ENCODE results near the gene INSYN2B. TPM values are rescaled to one million over a fixed set of nuclear protein-coding genes. Genes with fewer than 3 reads are reported as not detected.

The INSYN2B gene
- total RNA-seq, 1 experiment from 2014 or later: 10.8 TPM

DNA sequence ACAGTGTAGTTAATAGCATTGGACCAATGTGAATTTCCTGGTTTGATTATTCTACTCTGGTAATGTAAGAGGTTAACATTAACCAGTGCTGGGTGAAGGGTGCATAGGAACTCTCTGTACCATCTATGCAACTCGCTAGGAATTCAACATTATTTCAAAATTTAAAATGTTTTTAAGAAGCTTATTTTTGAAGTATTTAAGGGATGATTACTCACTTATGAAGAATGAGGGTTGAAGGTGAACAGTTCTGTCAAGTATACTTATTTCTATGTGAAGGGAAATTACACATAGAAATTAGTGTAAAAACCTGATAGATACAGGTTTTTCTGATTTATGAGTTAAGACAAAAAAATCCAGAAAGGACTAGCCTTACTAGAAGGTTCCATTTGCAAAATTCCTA, 165.8 kb downstream of the INSYN2B start:
- no TSS peak for BruUV-seq (replicated peaks)
- Histone ChIP-seq H3K4me3 (ENCODE audit: low read depth, low read length, poor library complexity, severe bottlenecking) (no peak overlapping the region), H3K4me1 (ENCODE audit: insufficient read depth, low read length, poor library complexity, severe bottlenecking) (no peaks in the 10 kb centered on the region), H3K27me3 (replicated peaks; ENCODE audit: insufficient read depth, low read depth, low read length, poor library complexity) (no peaks in the 10 kb centered on the region), H3K27ac (ENCODE audit: low read depth, low read length, poor library complexity, severe bottlenecking) (no peak overlapping the region), H3K36me3 (ENCODE audit: insufficient read depth, low read length, poor library complexity, severe bottlenecking) (no peaks in the 10 kb centered on the region), H3K9me3 (ENCODE audit: low read depth, low read length, poor library complexity, severe bottlenecking) (no peaks in the 10 kb centered on the region)
- CTCF ChIA-PET: no interaction called here
- no peak for DNase-seq (ENCODE audit: low spot score)
- POLR2A ChIA-PET (ENCODE audit: low non-redundant PET): no interaction called here
- intact Hi-C loops (cut with micrococcal nuclease; ENCODE audit: unreplicated experiment): no loop called here
- TF ChIP-seq, protein P1, sequence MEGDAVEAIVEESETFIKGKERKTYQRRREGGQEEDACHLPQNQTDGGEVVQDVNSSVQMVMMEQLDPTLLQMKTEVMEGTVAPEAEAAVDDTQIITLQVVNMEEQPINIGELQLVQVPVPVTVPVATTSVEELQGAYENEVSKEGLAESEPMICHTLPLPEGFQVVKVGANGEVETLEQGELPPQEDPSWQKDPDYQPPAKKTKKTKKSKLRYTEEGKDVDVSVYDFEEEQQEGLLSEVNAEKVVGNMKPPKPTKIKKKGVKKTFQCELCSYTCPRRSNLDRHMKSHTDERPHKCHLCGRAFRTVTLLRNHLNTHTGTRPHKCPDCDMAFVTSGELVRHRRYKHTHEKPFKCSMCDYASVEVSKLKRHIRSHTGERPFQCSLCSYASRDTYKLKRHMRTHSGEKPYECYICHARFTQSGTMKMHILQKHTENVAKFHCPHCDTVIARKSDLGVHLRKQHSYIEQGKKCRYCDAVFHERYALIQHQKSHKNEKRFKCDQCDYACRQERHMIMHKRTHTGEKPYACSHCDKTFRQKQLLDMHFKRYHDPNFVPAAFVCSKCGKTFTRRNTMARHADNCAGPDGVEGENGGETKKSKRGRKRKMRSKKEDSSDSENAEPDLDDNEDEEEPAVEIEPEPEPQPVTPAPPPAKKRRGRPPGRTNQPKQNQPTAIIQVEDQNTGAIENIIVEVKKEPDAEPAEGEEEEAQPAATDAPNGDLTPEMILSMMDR (conservative IDR thresholded peaks at IDR 0.05; ENCODE audit: low read depth, low read length): no peak
- no peak for TF ChIP-seq EZH2 (IDR thresholded peaks at IDR 0.05; ENCODE audit: borderline replicate concordance, low read depth, low read length, poor library complexity, severe bottlenecking)

Small RNA genes lying within 50 kb of the gene (microRNA-seq; reads per million reads assigned to microRNA genes)
- not detected for gene MIR378E

Other genes with a start within 250 kb of the INSYN2B start
- not detected in 2 replicates for gene FOXI1, start 125.4 kb upstream of the INSYN2B start, total RNA-seq (2021)

Data from A673 (cell line).